Measurements from ENCODE around the gene TEX22. TPM values are rescaled to one million over a fixed set of nuclear protein-coding genes. Genes with fewer than 3 reads are reported as not detected.
A peak's percentile ranks its signal among the peaks of the same experiment; 100 is the strongest.

The TEX22 gene
- total and polyA plus RNA-seq, 2 experiments from 2014 or later: 0.21 TPM

GRCh38 chr14:105433161-105433605, 34.8 kb downstream of the TEX22 start:
- no peaks in the 10 kb centered on the region for H3K27me3 ChIP-seq (ENCODE audit: insufficient read depth)
- H3K4me3 Mint-ChIP-seq: no peak overlapping the region
- H2AFZ ChIP-seq: no peak overlapping the region
- H3K4me2 ChIP-seq: 0 out of 2 replicates have a peak overlapping the region, but pooled peaks have one; percentile 14
- H3K27me3 Mint-ChIP-seq (ENCODE audit: insufficient read depth, low read depth, poor library complexity): no peaks in the 10 kb centered on the region
- no peaks in the 10 kb centered on the region for H3K9me3 Mint-ChIP-seq
- no peaks in the 10 kb centered on the region for H3K36me3 ChIP-seq (ENCODE audit: insufficient read depth)
- peaks cover 29% of the 10 kb centered on the region for H3K36me3 Mint-ChIP-seq (ENCODE audit: low read depth)
- DNase-seq (ENCODE audit: low spot score) (no peak), ATAC-seq (peak; percentile 81)
- peaks cover 98% of the 10 kb centered on the region for H3K79me2 ChIP-seq (replicated peaks; ENCODE audit: insufficient read depth)
- H3K27ac Mint-ChIP-seq: peak overlapping the region; percentile 67; the same call in 1 of the 2 replicates
- no peak for TF ChIP-seq NANOG (IDR thresholded peaks at IDR 0.05; ENCODE audit: borderline replicate concordance)
- TF ChIP-seq POLR2AphosphoS5 (IDR thresholded peaks at IDR 0.05; ENCODE audit: low read depth): peak; percentile 35; the same call in 1 of the 2 replicates
- peaks cover 78% of the 10 kb centered on the region for H4K20me1 ChIP-seq (replicated peaks; ENCODE audit: insufficient read depth)
- H3F3A ChIP-seq (replicated peaks; ENCODE audit: low read depth): 0 out of 2 replicates have a peak, but pooled peaks cover 2% of the 10 kb centered on the region
- H3K4me3 ChIP-seq: no peak overlapping the region
- H3K9me2 ChIP-seq (ENCODE audit: insufficient read depth): no peaks in the 10 kb centered on the region
- 0 out of 2 replicates have a peak, but pooled peaks cover 3% of the 10 kb centered on the region for H3K4me1 ChIP-seq (ENCODE audit: insufficient read depth)
- peak overlapping the region; percentile 59; the same call in 1 of the 2 replicates for H3K27ac ChIP-seq (ENCODE audit: low read depth)
- peaks cover 17% of the 10 kb centered on the region for H3K4me1 Mint-ChIP-seq

DNA sequence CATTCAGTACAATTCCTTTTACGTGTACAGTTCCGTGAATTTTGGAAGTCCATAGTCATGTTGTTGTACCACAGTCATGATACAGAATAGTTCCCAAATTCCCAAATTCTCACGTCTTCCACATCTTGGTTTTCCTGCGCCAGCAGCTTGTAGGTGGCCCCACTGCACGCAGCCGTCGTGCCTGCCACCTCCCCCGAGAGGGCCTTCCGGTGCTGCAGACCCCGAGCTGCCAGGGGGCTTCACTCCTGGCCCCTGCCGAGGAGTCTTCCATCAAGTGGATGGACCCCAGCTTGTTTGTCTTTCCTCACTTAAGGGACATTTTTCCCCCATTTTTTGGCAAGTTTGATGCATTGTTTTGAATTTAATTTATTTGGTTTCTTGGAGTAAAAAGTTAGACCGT, 38.1 kb downstream of the TEX22 start:
- H3K9me3 Mint-ChIP-seq: no peaks in the 10 kb centered on the region
- peaks cover 17% of the 10 kb centered on the region for H3K4me1 Mint-ChIP-seq
- Histone ChIP-seq H4K20me1 (replicated peaks; ENCODE audit: insufficient read depth) (peaks cover 51% of the 10 kb centered on the region), H3K79me2 (replicated peaks; ENCODE audit: insufficient read depth) (peaks cover 68% of the 10 kb centered on the region), H3K4me3 (no peak overlapping the region), H3F3A (replicated peaks; ENCODE audit: low read depth) (0 out of 2 replicates have a peak, but pooled peaks cover 2% of the 10 kb centered on the region), H3K4me2 (no peak overlapping the region), H3K27me3 (ENCODE audit: insufficient read depth) (no peaks in the 10 kb centered on the region), H3K9me2 (ENCODE audit: insufficient read depth) (no peaks in the 10 kb centered on the region), H3K36me3 (ENCODE audit: insufficient read depth) (no peaks in the 10 kb centered on the region), H2AFZ (no peak overlapping the region), H3K27ac (ENCODE audit: low read depth) (no peak overlapping the region), H3K4me1 (ENCODE audit: insufficient read depth) (0 out of 2 replicates have a peak, but pooled peaks cover 3% of the 10 kb centered on the region)
- no peaks in the 10 kb centered on the region for H3K27me3 Mint-ChIP-seq (ENCODE audit: insufficient read depth, low read depth, poor library complexity)
- TF ChIP-seq EZH2phosphoT487 (IDR thresholded peaks at IDR 0.05; ENCODE audit: unreplicated experiment) (no peak), ETS1 (IDR thresholded peaks at IDR 0.05) (no peak), JUNB (IDR thresholded peaks at IDR 0.05; ENCODE audit: unreplicated experiment) (no peak), CREB1 (CRISPR knock-in tag; IDR thresholded peaks at IDR 0.05; ENCODE audit: low read depth) (no peak), NANOG (IDR thresholded peaks at IDR 0.05; ENCODE audit: borderline replicate concordance) (no peak)
- TF ChIP-seq, protein P1, sequence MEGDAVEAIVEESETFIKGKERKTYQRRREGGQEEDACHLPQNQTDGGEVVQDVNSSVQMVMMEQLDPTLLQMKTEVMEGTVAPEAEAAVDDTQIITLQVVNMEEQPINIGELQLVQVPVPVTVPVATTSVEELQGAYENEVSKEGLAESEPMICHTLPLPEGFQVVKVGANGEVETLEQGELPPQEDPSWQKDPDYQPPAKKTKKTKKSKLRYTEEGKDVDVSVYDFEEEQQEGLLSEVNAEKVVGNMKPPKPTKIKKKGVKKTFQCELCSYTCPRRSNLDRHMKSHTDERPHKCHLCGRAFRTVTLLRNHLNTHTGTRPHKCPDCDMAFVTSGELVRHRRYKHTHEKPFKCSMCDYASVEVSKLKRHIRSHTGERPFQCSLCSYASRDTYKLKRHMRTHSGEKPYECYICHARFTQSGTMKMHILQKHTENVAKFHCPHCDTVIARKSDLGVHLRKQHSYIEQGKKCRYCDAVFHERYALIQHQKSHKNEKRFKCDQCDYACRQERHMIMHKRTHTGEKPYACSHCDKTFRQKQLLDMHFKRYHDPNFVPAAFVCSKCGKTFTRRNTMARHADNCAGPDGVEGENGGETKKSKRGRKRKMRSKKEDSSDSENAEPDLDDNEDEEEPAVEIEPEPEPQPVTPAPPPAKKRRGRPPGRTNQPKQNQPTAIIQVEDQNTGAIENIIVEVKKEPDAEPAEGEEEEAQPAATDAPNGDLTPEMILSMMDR (conservative IDR thresholded peaks at IDR 0.05; ENCODE audit: low read depth in 2 of 2): no peak
- DNase-seq (ENCODE audit: low spot score): no peak
- ATAC-seq: no peak
- no peak overlapping the region for H3K4me3 Mint-ChIP-seq
- peaks cover 6% of the 10 kb centered on the region; the same call in 1 of the 3 replicates for H3K36me3 Mint-ChIP-seq (ENCODE audit: low read depth)
- H3K27ac Mint-ChIP-seq: peak overlapping the region; percentile 75
